ENCODE results near the gene GHR. TPM values are rescaled to one million over a fixed set of nuclear protein-coding genes. Genes with fewer than 3 reads are reported as not detected.

Gene GHR
- total RNA-seq, 1 experiment from 2014 or later: 0.05 TPM

DNA sequence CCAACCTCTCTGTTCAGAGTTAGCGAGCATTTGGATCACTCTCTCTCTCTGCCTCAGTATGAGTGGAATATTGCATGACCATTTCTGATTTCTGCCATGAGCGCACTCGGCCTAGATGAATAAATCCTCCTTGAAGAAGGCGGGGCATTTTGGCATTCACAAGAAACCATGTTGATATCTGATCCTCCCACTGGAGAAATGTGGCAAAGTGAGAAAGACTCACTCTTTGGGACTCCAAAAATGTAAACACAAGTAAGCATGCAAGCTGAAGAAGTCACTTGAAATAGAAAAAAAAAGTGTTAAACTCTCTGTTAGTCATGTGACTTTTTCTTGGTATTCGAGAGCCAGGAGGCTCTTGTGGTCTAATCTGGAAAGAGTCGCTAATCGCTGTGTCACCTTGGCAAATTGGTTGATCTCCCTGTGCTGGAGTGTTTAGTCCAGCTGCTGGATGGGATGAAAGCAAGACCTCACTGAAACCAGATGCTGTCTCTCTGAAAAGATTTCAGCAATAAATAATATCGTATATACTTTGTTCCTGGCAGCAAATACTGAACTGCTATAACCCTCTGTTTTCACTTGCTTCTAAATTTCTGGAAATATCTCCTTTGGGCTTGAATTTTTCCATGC lies 95.5 kb downstream of the GHR start:
- in situ Hi-C loops (cut with HindIII; ENCODE audit: low pct_unique_long_range_greater_than_20kb, low sequenced_read_pairs): no loop called here
- Histone ChIP-seq H3K36me3 (ENCODE audit: control insufficient read depth, insufficient read depth, low read length) (no peaks in the 10 kb centered on the region), H3K27me3 (ENCODE audit: control insufficient read depth, insufficient read depth, low read length) (no peaks in the 10 kb centered on the region), H3K27ac (ENCODE audit: low read length) (no peak overlapping the region), H3K9me3 (ENCODE audit: control insufficient read depth, insufficient read depth, low read depth, low read length) (no peaks in the 10 kb centered on the region), H3K4me1 (ENCODE audit: control insufficient read depth, insufficient read depth, low read length) (no peaks in the 10 kb centered on the region), H3K4me3 (ENCODE audit: low read depth in 2 of 2, low read length in 2 of 2) (no peak overlapping the region)
- no TSS peak for BruUV-seq (replicated peaks)
- ChIA-PET CTCF (no interaction called here), POLR2A (no interaction called here)
- intact Hi-C loops (cut with micrococcal nuclease; ENCODE audit: unreplicated experiment): no loop called here
- TF ChIP-seq, protein P1, sequence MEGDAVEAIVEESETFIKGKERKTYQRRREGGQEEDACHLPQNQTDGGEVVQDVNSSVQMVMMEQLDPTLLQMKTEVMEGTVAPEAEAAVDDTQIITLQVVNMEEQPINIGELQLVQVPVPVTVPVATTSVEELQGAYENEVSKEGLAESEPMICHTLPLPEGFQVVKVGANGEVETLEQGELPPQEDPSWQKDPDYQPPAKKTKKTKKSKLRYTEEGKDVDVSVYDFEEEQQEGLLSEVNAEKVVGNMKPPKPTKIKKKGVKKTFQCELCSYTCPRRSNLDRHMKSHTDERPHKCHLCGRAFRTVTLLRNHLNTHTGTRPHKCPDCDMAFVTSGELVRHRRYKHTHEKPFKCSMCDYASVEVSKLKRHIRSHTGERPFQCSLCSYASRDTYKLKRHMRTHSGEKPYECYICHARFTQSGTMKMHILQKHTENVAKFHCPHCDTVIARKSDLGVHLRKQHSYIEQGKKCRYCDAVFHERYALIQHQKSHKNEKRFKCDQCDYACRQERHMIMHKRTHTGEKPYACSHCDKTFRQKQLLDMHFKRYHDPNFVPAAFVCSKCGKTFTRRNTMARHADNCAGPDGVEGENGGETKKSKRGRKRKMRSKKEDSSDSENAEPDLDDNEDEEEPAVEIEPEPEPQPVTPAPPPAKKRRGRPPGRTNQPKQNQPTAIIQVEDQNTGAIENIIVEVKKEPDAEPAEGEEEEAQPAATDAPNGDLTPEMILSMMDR (IDR thresholded peaks at IDR 0.05): no peak
- TF ChIP-seq TCF7L2 (IDR thresholded peaks at IDR 0.05; ENCODE audit: low read depth, low read length) (no peak), SIN3A (IDR thresholded peaks at IDR 0.05; ENCODE audit: borderline replicate concordance, insufficient read depth, low read depth, low read length) (no peak), POLR2AphosphoS5 (IDR thresholded peaks at IDR 0.05; ENCODE audit: low read depth, low read length) (no peak)
- TF ChIP-seq, protein P2, sequence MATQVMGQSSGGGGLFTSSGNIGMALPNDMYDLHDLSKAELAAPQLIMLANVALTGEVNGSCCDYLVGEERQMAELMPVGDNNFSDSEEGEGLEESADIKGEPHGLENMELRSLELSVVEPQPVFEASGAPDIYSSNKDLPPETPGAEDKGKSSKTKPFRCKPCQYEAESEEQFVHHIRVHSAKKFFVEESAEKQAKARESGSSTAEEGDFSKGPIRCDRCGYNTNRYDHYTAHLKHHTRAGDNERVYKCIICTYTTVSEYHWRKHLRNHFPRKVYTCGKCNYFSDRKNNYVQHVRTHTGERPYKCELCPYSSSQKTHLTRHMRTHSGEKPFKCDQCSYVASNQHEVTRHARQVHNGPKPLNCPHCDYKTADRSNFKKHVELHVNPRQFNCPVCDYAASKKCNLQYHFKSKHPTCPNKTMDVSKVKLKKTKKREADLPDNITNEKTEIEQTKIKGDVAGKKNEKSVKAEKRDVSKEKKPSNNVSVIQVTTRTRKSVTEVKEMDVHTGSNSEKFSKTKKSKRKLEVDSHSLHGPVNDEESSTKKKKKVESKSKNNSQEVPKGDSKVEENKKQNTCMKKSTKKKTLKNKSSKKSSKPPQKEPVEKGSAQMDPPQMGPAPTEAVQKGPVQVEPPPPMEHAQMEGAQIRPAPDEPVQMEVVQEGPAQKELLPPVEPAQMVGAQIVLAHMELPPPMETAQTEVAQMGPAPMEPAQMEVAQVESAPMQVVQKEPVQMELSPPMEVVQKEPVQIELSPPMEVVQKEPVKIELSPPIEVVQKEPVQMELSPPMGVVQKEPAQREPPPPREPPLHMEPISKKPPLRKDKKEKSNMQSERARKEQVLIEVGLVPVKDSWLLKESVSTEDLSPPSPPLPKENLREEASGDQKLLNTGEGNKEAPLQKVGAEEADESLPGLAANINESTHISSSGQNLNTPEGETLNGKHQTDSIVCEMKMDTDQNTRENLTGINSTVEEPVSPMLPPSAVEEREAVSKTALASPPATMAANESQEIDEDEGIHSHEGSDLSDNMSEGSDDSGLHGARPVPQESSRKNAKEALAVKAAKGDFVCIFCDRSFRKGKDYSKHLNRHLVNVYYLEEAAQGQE (IDR thresholded peaks at IDR 0.05; ENCODE audit: insufficient read depth in 1 of 2, low read depth in 2 of 2, low read length in 1 of 2): no peak
- DNase-seq (ENCODE audit: low read depth, low spot score) (no peak), ATAC-seq (no peak)

DNA sequence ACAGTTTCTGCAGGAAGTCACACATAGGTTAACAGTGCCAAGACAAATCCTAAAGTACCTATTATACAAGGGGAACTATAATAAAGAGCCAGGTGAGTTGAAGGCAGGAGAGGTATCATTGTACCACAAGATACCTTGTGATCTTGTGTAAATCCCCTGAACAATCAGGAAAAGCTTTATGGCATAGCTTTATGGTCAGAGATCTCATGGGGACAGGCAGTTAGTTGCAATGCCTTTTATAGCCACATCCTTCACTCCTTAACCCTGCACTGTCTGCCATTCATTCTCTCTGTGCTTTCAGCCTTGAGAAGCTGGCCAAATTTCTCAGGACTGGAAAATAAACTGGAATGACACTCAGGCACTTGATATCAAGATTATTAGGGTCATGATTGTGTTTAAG lies 97.0 kb downstream of the GHR start:
- ATAC-seq: no peak
- no peak overlapping the region for H3K27ac ChIP-seq (ENCODE audit: low read length)
- BruUV-seq (replicated peaks): no TSS peak
- H3K9me3 ChIP-seq (ENCODE audit: control insufficient read depth, insufficient read depth, low read depth, low read length): no peaks in the 10 kb centered on the region
- CTCF ChIA-PET: no interaction called here
- H3K27me3 ChIP-seq (ENCODE audit: control insufficient read depth, insufficient read depth, low read length): no peaks in the 10 kb centered on the region
- intact Hi-C loops (cut with micrococcal nuclease; ENCODE audit: unreplicated experiment) (no loop called here), in situ Hi-C loops (cut with HindIII; ENCODE audit: low pct_unique_long_range_greater_than_20kb, low sequenced_read_pairs) (no loop called here)
- no peak overlapping the region for H3K4me3 ChIP-seq (ENCODE audit: low read depth in 2 of 2, low read length in 2 of 2)
- POLR2A ChIA-PET: no interaction called here
- no peaks in the 10 kb centered on the region for H3K36me3 ChIP-seq (ENCODE audit: control insufficient read depth, insufficient read depth, low read length)
- TF ChIP-seq SIN3A (IDR thresholded peaks at IDR 0.05; ENCODE audit: borderline replicate concordance, insufficient read depth, low read depth, low read length) (no peak), TCF7L2 (IDR thresholded peaks at IDR 0.05; ENCODE audit: low read depth, low read length) (no peak), POLR2AphosphoS5 (IDR thresholded peaks at IDR 0.05; ENCODE audit: low read depth, low read length) (no peak)
- TF ChIP-seq, protein P1 (IDR thresholded peaks at IDR 0.05): no peak
- TF ChIP-seq, protein P2 (IDR thresholded peaks at IDR 0.05; ENCODE audit: insufficient read depth in 1 of 2, low read depth in 2 of 2, low read length in 1 of 2): no peak
- DNase-seq (ENCODE audit: low read depth, low spot score): no peak
- H3K4me1 ChIP-seq (ENCODE audit: control insufficient read depth, insufficient read depth, low read length): no peaks in the 10 kb centered on the region

All from Panc1 (cell line).